Activated T-cell treated with anti-CD3 and anti-CD28 coated beads, Interleukin-2, amount 50 U/mL, for 1 hour (primary cell): ENCODE data around the gene SERBP1.
A peak's percentile ranks its signal among the peaks of the same experiment; 100 is the strongest.
"Not testable (repeated sequence)": the region's sequence is repeated elsewhere in the genome, so short reads cannot be mapped to it uniquely, and the experiment has no call there.

Experiments
- DNase-seq: peaks from one replicate; pipeline ENCODE4 v3.0.0-alpha.2; 2020

SERBP1 gene

DNA sequence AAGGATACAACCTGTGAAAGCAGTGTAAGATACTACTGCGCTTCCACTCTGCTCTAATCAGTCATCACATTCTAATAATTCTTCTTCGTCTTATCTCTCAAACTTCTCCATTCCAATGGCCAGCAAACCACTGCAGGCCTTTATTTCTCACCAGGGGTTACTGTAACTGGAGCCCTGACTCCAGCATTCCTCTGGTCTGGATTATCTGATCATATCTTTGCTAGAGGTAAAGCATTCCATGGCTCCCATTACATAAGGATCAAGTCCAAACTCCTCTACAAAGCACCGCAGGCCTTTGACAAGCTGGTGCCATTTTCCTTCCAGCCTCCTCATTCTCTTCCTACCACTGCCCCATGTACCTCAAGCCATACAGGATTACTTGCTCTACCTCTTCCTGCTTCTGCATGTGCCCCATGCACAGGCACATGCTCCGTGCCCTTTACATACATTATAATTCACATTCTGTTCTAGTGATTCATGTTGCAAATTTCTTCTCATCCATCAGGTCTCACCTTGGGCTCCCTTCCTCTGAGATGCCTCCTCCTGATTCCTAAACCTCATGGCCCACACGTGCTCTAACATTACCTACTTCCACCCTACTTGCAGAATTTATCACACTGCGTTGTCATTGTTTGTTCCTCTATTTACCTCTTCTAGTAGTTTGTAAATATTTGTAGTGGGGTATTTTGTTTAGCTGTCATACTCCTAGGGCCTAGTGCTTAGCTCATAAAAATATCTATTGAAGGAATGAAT, 9.3 kb upstream of the SERBP1 start:
- no peak for DNase-seq

DNA sequence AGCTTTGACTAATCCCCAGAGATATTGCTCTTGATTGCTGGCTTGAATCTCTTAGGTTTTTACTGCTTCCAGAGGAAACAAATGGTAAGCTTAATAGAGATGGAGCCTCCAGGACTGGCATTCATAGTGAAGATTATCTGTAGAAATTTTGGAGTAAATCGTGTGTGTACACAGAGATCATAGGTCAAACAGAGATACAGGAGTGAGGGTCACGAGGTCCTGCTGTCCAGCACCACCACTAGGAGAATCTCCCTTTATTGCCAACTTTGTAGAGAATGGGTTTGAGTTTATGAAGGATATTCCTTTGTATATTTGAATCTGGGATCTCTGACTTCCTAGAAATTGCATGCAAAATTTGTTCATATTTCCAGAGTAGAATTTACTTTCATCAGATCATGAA, 7.8 kb upstream of the SERBP1 start:
- no peak for DNase-seq

DNA sequence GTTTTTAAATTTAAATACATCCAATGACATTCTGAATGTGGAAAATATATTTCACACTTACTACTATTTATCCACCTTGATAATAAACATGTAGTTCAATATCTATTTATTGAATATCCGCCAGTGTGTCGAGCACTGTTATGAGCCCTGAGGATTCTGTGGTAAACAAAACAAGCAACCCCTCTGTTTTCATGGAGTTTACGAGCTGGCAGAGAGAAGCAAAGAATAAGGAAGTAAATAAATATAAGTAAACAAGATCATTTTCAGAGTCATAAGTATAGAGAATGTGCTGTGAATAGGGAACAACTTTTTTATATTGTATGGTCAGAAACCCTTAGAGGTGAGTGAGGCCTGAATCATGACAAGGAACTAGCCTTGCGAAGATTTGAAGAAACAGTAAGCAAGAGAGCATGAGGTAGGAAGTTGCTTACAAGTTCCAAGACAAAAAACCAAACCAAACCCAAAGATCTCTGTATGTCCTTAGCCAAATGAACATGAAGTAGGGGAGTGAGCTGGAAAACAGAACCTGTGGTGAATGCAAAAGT, 6.4 kb upstream of the SERBP1 start:
- no peak for DNase-seq

DNA sequence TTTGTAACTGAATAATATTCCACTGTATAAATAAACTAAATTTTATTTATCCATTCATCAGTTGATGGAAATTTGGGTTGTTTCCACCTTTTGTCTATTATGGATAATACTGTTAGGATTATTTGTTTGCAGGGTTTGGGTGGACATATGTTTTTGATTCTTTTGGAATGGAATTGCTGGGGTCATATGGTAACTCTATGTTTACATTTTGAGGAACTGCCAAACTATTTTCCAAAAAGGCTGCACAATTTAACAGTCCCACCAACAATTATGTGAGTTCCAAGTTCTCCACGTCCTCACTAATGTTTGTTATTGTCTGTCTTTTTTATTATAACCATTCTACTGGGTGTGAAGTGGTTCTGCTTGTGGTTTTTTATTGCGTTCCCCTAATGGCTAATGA, 4.3 kb upstream of the SERBP1 start:
- DNase-seq: no peak

DNA sequence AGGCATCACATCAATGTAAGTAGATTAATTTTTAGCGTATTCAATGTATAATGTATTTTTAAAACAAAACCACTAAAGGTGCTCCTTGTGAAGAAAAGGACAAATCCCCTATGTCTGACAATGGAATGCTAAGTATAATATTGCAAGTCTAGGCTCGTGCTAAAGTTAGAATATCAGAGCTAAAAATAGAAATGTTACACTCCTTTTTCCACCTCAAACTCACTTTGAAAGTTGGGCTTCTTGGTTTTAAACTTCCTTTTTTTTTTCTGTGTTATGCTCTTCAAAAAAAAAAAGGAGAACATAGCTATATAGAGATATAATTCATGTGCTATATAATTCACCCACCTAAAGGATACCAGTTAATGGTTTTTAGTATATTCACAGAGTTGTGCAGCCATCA, 3.6 kb upstream of the SERBP1 start:
- no peak for DNase-seq

DNA sequence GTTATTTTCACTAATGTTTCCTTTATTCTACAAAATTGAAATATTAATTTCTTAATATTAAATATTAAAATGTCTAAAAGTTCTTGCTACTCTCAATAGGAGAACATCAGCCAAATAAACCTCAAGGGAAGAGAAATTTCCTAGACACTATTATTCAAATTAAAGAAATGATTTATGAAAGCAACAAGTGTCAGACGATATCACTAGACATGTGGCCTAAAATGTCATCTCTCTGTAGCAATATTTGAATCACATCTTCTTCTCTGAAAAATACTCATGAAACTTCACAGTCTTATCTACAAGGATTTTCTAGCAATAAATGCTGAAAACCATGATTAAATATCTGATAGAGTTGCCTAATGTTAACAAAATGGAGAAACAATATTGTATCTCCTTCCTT, 2.5 kb upstream of the SERBP1 start:
- no peak for DNase-seq

DNA sequence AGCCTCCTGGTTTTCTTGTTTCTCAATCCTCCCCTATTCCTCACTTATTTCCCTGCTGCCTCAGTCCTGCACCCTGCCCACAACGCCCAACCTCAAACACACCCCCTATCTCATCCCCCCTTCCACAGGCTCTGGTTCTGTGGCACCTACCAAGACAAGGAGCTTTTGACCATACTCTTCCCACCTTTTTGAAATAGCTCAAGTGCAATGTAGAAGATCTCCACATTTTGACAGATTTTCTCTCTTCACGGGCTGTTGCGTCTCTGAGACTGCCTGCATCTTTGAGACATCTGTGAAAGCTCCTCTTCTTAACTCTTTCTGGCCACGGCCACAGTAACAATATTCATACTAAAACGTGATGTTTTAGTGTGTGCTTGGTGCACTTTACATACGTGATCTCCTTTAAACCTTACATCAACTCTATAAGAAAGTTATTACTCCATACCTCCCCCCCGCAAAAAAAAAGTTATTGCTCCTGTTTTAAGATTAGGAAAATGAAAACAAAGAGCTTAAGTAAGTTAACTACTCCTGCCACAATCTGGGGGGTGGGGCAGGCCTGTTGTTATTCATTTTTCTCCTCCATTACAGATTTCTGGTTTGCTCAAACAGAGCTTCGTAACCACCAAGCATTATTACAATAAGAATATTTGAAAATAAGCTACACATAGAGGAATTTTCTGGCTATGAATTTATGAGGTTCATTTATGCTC, 1.8 kb upstream of the SERBP1 start:
- no peak for DNase-seq

DNA sequence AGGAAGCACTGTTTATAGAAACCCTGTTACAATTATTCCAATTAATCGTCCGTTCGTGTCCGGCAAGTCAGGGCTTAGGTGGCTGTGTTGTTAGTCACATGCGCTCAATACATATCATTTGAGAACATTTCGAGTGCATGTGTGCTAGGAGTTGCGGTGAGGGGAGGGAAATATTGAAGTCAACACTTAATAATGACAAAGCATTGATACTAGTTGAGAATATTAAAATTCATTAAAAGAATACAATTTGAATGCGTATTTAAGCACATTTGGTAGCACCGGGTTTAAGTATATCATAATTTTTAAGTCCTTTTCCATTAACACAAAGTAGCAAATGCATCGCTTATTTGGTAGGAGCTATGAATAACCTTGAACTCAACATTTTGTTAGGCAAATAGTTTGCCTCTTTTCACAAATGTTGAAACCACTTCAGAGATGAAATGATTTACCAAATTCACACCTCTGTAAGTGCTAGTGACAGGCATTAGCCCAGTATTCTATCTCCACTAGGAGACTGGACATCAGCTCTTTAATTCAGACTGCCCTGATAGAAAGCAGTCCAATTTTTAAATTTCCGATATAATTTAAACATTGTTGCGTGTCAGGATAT, 1.1 kb upstream of the SERBP1 start:
- DNase-seq: no peak

DNA sequence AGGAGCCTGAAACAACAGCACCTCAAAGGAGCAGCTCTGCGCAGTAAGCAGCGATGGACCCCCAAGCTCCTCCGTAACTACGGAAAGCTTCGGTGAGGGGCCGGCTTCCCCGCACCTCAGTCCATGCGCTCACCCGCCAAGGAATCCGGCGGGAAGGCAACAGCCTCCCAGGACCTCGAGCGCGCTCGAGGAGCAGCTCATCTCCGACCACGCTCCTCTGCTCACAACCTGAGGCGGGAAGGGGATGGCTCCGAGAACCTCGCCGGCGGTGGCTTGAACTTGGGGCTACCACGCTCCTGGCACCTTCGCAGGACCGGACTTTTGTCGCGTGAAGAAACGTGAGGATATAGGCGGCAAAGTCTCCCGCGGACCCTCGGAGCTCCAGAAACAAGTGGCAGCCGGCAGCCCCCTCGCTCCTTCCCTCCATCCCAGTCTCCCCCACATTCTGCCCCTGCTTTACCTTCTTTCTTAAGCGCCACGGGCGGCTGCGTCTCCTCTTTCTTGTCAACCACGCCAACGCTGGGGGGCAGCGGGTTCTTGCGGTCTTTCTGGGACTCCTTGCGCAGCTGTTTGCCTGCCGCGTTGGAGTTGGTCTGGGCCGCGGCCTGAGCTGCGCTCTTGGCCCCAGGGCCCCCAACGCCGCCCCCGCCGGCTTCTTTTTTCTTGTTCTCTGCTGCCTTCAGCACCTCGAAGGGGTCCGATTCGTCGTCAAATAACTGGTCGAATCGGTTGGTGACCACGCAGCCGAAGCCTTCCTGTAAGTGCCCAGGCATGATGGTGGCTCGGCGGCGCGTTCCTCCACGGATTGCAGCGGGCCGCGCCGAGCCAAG, 459 bp downstream of the SERBP1 start:
- DNase-seq: peak; percentile 49

DNA sequence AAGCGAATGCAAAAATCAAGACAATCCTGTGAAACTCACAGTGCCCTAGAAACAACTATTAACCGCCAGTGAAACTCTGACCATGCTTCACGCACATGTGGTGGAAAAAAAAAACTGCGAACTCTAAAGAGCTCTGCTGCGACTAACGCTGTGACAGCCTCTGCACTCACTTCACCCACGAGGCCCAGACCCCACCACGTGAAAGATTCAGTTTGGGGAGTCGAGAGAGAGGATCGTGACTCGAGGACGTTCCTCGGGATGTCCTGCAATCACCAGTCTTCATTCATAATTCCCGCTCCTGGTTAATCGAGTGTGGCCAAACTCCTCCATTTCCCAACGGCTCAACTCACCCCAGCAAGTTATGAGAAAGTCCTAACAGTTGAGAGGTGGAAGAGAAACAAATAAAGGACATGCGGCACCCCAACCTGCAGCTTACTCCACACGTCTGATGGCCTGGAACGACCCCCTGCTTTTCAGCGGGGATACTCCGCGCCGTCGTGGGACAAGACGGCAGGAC, 1.1 kb downstream of the SERBP1 start:
- peak; percentile 46 for DNase-seq

DNA sequence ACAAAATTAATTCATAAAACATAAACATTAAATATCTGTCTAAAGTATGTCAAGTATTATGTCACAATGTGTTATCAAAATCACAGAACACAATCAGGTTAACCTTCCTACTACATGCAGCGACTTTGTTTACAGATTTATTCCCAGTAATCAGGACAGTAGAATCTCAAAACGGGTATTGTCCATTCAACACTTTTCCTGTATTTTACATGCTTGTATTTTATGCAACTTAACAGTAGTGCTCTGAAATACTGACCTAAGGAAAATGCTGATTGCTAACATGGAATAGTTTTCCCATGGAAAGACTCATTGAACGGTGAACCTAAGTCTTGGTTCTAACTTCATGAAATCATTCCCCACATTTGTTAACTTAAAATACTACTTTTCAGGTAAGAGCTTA, 2.3 kb downstream of the SERBP1 start:
- no peak for DNase-seq

DNA sequence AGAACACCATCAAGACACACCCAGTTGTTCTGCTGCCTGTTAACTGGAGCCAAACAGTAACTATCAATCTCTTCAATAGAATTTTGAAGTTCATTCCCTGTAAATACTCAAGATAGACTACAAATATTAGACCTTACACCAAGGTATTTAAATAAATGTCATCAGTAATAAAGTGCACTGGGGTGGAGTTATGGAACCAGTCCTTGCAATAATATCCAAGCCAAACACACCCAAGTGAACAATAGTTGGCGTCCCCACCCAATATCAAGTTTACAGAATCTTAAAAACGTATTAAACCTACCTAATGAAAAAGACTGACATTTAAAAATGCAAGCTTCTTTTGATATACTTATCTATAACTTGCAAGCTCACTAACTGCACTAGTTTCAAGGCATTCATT, 2.7 kb downstream of the SERBP1 start:
- DNase-seq: no peak

DNA sequence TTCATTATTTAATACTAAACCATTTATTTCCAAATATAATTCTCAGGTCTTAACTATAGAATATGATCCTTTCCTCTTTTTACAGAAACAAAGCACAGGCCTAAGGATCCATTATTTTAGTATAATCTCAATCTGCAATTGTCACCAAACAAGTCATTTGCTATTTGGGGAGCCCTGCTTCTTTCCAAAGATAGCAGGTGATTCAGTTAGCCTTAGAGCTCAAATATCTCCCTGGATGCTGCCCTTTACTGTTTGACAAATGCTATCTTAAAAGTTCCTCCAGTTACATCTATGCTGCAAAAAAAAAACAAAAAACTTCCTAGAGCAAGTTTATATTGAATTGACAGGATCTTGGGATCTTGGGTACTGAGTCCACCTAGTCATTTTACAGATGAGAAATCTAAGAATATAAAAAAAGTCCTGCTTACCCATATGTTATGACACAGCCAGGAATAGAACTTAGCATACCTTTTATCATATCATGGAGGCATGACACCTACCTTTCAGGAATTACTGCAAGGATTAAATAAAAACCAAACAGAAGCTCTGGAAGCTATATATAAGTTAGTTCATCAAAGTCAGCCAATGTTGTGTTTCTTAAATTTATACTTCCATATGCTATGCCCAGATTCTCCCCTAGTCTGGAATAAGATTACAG, 9.2 kb downstream of the SERBP1 start:
- no peak for DNase-seq

DNA sequence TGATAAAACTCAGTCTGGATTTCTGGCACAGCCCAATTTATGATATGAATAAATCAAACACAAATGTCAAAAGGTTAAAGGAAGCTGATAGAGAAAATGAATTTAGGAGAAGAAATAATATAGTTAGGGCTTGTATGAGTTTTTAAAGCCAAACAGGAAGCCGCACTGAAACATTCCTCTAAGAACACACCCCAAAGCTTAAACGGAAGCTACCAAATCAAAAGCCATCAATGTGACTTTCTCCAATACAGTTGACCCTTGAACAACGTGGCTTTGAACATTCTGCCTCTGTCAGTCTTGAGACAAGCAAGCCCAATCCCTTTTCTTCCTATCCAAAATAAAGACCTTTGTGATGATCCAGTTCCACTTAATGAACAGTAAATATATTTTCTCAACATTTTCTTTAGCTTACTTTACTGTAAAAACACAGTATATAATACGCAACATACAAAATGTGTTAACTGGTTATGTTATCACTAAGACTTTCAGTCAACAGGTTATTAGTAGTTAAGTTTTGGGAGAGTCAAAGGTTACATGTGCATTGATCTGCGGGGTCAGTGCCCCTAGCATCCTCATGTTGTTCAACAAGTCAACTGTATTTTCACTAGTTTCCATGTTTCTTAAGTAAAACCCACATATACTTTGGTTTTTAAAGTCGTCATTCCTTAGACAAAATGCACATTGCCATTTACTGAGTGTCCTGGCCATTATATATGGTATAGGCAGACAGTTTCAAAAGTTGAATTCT, 11.2 kb downstream of the SERBP1 start:
- no peak for DNase-seq

DNA sequence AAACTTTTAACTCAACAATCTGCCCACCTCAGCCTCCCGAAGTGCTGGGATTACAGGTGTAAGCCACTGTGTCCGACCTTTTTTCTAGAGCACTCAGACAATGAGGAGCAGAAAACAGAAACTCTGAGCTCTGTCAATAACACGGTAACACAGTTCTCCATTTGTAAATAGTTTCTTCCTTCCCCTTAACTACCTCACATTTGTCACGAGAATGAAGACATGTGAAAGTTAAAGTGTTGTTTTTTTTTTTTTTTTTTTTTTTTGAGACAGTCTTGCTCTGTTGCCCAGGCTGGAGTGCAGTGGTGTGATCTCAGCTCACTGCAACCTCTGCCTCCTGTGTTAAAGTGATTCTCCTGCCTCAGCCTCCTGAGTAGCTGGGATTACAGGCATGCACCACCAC, 12.5 kb downstream of the SERBP1 start:
- not testable (repeated sequence) for DNase-seq

DNA sequence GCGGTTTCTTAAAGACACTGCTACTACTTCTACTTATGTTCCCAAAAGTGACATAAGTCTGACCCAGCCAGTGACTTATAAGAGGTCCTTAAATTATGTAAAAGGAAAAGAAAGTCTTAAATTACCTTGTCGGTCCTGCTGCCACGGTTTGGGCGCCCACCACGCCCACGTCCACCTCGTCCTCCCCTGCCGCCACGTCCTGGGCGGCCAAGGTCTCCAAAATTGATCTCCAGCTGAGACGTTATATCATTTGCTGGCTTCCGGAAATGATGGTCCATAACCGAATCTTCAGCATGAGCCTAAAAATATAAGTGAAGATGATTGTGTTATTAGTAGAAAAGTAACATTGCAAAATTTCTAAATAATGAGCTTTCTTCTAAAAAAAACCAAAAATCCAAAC, 15.2 kb downstream of the SERBP1 start:
- no peak for DNase-seq

DNA sequence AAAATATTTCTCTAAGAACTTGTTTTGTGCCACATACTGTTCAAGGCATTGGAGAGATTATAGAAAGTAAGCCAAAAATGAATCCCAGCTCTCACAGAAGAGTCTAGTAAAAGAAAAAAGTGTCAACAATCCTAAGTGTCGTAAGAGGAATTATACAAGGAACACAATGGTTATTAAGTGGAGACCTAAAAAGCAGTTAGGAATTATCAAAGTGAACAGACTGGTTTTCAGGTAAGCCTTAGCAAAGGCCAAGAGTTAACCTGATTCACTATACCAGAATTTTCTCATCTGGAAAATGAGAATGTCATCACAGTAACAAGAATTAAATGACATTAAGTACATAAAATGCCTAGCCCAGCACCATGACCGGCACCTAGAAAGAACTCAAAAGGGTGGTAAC, 15.6 kb downstream of the SERBP1 start:
- DNase-seq: no peak

DNA sequence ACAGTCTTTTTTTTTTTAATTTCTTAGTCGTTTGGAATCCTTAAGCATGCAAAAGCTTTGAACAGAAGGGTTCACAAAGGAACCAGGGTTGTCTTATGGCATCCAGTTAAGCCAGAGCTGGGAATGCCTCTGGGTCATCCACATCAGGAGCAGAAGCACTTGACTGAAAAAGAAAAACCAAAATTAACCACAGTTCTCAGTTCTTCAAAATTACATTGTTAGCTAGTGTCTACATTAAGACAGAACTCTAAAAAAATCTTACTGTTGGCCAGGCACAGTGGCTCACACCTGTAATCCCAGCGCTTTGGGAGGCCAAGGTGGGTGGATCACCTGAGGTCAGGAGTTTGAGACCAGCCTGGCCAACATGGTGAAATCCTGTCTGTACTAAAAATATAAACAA, 17.1 kb downstream of the SERBP1 start:
- DNase-seq: not testable (repeated sequence)

DNA sequence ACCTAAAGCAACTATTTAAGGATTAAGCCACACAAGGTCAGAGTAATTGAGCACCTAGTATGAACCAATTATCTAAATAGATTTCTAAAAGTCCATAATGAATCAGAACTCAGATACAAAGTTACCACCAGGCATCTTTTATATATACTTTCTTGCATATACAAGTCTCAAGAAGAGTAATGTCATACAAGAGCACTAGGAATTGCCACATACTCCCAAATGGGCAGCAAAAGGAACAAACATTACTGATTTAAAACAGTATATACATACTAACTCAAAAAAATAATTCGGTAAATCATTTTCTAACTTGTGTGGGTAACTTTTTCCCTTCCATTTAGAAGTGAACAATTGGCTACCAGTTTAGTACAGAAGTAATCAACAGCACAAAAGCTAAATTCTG, 22.1 kb downstream of the SERBP1 start:
- no peak for DNase-seq

DNA sequence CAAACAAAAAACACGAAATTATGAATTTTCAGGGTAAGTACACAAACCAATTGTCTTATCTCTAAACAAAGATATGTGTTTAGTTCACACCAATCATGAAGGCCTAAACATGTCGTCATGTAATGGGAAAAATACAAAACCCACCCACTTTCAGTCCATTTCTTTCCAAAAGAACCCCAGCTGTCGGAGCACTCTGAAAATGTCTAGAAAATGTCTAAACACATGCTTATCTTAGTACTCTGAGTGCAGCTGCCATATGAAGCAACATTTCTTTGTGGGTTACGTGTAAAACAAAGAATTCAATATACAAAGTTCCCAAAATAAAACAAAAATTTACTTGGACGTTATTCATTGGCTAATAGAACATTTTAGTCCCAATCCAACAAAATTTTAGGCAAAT, 22.7 kb downstream of the SERBP1 start:
- DNase-seq: no peak

DNA sequence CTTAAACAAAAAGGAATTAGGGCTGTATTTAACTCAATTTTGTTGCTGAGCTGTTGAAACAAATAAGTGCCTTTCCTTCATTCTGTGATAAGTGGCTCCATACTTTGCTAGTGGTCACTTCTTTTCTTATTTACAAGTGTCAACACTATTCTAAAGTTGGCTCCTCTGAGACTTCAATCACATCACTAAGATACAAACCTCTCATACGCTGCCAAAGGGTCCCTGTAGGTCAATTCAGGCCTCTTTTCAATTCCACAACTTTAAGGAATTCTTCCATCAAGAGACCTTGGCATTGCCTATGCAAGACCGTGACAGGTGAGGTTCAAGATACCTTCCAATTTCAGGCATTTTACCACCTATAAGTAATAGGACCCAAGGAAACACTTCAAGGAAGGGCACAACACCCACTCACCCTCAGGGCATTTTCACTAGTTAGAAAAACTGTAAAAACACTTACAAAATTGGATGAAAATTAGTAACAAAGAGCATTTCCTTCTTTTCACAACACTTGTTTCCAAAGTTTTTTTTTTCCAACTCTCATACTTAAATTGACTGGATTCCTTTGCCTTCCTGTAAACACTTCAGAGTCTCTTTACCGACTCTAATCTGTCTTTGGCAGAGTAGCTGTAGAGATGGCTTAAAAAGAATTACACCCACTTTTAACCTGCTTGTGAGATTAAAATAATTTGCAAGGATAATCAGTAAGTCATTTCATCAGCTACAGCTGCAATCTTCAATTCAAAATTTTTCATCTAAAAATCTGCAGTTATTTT, 24.5 kb downstream of the SERBP1 start:
- DNase-seq: no peak
